Prostate gland (tissue), 2 donors: ENCODE measurements around the gene NDUFA1.

Source experiments
- POLR2A ChIP-seq: fragments of 450-650 bp; IDR thresholded peaks from one replicate; pipeline ENCODE4 v1.6.1; 2016; ENCODE audit warnings: antibody characterized with exemption, mild to moderate bottlenecking
- POLR2AphosphoS5 ChIP-seq: sonication (generic); formaldehyde crosslinking; IDR thresholded peaks from one replicate; pipeline ENCODE4 v1.6.1; 2017; ENCODE audit warnings: antibody characterized with exemption
- TF ChIP-seq, protein P1 (sequence below), 4 experiments: fragments of 200-600 bp in 2 of 4; fragments of 450-650 bp in 2 of 4; sonication (generic) in 2 of 4; IDR thresholded peaks; 1 replicate in 3 of 4; 2 replicates in 1 of 4; pipeline ENCODE4 v1.5.1; 2016 to 2019; ENCODE audit warnings: antibody characterized with exemption in 4 of 4, mild to moderate bottlenecking in 2 of 4, moderate library complexity in 2 of 4

DNA sequence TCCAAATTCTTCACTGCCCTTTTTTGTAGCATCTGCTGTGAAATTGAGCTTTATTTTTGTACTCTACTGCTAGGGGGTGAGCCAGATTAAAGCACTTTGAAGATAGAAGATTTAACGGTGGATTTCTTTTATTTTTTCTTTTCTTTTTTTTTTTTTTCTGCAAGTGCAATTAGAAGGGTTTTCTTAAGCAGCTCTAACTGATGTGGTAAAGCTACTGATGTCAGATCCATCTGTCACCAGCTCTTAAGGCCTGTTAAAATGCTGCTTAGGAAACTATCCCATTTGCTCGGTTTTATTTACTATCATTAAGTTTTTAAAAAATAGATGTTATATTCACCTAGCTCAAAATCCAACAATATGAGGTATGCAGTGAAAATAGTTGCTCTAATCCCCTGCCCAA lies 7.1 kb downstream of the NDUFA1 start:
- TF ChIP-seq, protein P1, sequence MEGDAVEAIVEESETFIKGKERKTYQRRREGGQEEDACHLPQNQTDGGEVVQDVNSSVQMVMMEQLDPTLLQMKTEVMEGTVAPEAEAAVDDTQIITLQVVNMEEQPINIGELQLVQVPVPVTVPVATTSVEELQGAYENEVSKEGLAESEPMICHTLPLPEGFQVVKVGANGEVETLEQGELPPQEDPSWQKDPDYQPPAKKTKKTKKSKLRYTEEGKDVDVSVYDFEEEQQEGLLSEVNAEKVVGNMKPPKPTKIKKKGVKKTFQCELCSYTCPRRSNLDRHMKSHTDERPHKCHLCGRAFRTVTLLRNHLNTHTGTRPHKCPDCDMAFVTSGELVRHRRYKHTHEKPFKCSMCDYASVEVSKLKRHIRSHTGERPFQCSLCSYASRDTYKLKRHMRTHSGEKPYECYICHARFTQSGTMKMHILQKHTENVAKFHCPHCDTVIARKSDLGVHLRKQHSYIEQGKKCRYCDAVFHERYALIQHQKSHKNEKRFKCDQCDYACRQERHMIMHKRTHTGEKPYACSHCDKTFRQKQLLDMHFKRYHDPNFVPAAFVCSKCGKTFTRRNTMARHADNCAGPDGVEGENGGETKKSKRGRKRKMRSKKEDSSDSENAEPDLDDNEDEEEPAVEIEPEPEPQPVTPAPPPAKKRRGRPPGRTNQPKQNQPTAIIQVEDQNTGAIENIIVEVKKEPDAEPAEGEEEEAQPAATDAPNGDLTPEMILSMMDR (IDR thresholded peaks at IDR 0.05) = no peak
- TF ChIP-seq POLR2A (no peak), POLR2AphosphoS5 (no peak)
